Stimulated activated CD8-positive, alpha-beta memory T cell treated with anti-CD3 and anti-CD28 coated beads, Interleukin-12 subunit alpha, Interleukin-12 subunit beta, amount 100 ng/mL, for 1 hour (primary cell): ENCODE data around the gene GK2.

Experiments
- DNase-seq: peaks from one replicate; pipeline ENCODE4 v3.0.0-alpha.2; 2020; ENCODE audit warnings: low read depth

Gene GK2

DNA sequence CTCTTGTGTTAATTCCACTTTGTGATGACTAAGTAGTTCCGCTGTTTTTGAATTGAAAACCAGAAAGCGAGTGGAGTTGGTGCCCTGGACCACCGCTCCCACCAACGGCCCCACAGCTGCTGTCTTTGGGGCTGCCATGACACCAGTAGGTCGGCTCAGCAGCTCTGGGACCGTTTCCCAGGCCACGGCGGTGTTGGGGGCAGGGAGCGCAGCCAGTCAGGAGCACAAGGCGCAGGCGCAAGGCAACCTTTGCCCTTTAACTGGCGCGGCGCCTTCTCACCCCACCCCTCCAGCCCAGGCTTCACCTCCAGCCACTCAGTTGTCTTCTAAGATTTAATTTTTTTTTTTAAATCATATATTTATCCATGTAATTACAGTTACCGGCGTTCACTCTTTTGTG, at the start of gene GK2:
Gene GK2 (minus strand): TSS at position 166 of the 400 bp plus-strand sequence. CDS start 28 bp downstream, at position 138.
- DNase-seq, result no peak

DNA sequence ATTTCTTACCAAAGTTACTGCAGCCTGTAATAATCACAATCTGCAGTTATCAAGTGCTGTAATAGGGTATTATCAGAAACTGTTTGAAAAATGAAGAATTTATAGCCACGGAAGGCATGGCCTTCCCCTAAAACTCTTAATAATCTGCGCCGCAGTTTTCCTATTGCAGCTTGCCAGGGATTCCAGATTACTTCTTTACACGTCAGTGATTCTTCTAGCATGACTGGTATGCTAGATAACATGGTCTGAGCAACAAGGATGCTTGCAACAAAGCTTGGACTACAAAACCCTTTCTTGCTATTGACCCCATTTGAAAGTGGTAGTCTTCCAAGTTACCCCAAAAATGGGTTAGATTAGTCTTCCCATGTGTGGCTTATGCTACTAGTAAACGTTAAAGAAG, 47.2 kb upstream of the GK2 start:
- DNase-seq, result no peak

DNA sequence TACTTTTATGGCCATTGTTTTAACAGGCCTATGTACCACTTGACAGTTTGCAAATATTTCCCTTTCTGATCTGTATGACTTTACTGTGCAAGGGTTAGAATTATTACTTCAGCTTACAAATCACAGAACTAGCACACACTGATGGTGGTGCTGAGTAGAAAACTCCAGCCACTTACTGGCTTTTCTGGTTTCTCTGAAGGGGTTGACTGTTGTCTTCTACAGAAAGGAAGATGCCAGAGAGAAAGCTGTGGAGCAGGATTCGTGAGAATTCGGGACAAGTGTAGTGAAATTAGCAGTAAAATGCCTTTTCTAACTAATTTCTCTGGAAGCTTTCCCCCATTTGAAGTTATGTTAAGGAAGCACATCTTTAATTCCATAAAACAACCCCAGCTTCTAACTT, 46.6 kb upstream of the GK2 start:
- no peak for DNase-seq

DNA sequence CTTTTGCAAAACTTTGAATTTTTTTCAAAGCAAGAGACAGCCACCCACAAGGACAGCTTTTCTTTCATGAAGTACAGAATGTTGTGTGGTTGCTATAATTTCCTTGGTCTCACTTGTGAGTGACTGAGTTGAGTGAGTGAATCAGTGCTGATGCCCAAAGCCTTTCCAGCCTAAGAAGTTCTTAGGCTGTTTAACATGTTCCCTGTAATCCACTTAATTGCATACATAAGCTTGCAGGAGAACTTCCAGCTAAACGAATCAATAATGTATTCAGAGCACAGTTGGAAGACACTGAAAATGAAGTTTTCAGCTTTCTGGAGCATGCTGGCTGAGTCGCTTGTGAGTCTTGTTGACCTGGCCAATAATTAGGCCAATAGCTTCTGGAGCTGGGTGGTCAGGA, 42.0 kb upstream of the GK2 start:
- no peak for DNase-seq

DNA sequence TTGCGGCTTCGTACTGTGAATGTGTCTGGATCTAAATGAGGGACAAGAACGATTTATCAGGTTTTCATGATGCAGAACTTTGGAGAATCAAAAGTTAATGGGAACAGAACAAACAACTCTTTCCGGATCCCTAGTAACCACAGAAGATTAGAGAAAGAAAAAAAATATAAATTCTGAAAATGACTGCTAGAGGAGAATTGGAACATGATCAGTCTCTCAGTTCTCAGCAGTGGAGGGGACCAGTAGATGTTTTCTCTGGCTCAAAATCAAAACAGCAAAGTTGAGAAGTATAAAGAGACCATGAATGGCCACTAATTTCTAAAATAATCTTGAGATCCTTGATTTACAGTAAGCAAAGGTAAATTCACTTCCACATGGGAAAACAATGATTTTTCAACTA, 38.1 kb upstream of the GK2 start:
- no peak for DNase-seq

DNA sequence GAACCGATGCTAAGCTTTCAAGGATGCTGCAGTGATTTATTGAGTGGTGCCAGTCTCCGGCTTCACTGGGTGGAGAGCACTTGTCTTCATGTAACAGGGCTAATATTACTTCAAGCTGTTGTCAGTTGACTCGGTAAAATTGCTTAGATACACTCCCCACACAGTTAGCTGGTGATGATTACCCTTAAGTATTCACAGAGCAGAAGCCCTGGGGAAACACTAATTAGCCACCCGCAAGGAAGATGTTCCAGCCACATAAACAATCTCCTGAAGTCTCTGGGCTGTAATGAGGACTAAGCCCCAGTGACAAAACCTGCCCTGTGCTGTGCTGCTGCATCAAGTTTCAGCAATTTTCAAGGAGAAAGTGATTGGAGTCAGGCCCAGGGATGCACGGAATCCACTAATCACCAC, 37.3 kb upstream of the GK2 start:
- DNase-seq, result no peak

DNA sequence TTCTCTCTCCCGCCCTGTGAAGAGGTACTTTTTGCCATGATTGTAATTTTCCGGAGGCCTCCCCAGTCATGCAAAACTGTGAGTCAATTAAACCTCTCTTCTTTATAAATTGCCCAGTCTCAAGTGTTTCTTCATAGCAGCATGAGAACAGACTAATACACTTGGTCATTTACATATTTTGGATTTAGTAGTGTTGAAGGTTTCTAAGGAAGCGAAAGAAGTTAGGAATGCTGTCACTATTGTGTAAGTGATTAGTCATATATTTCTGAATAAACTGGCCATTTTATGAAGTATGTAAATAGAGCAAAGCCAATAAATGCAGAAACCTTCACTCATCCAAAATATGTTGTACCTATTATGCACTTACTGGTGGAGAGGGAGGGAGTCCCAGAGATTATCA, 34.4 kb upstream of the GK2 start:
- no peak for DNase-seq

DNA sequence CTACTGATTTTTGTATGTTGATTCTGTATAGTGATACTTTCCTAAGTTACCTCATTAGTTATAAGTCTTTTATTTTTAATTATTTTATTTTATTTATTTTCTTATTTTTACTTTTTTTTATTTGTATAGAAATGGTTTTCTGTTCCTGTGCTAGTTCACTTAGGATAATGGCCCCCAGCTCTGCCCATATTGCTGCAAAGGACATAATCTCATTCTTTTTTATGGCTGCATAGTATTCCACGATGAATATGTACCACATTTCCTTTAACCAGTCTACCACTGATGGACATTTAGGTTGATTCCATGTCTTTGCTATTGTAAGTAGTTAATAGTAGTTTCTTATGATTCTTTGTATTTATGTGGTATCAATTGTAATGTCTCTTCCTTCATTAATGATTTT, 31.5 kb upstream of the GK2 start:
- no peak for DNase-seq

DNA sequence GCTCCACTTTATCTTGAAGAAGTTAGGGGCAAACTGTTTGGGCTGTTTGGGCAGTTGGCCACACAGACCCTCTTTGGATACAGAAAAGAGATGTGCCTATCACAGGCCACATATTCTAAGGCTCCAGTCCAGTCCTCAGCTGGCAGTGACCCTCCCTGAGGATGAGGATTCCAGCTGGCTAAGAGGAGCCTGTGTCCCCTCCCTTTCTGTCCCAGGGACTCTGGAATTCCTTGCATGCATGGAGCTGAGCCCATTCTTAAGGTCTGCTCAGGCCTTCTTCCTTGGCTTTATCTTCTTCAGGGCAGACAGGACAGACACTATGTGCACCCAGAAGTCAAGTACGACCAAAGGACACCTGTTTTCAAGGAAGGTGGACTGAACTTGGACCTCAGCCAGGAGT, 23.8 kb upstream of the GK2 start:
- no peak for DNase-seq

DNA sequence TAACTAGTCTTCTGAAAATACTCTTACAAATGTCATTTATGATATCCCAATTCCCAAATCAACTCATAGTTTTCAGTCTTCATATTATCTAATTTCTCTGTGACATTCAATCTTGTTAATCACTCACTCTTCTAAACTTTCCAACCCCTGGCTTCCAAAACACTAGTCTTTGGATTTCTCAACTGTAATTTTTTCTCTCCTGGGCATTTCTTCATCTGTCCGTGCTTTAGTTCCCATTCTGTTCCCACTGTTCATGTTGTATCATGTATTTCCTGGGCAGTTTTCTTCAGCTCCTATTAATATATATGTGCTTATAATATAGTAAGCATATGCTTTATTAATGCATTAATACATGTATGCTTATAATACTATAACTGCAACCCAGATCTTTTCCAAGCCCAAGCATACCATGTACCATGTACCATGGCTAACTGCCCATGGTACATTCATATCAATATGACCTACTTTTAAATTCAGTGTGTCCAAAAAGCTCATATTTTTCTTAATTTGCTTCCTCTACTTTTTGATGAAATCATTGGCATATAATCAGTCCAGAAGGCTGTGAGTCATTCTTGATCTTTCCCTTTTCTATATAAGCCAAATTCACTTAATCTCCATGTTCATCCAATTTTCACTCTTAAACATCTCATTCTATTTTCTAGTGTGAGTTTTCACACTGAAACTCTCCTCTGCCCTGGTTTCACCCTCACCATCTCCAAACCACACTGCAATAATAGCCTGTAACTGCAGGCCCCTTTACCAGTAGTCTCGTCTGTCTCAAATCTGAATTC, 21.3 kb upstream of the GK2 start:
- DNase-seq, result no peak

DNA sequence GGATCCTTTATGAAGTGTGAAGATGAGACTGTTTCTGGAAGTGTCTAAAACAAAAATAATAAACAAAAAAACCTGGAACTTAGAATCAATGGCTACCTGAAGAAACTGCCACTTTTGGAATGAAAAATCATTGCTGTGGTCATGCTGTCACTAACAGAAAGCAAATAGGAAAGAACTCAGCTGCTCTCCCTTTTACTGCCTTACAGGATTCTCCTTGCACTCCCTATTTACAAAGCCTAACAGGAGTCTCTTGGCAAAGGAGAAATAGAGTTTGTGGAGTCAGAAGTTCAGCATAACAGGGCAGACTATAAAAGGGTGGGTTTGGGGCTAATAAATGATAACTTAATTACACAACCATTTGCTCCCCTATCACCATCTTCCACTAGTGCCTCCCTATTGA, 19.0 kb upstream of the GK2 start:
- DNase-seq, result no peak

DNA sequence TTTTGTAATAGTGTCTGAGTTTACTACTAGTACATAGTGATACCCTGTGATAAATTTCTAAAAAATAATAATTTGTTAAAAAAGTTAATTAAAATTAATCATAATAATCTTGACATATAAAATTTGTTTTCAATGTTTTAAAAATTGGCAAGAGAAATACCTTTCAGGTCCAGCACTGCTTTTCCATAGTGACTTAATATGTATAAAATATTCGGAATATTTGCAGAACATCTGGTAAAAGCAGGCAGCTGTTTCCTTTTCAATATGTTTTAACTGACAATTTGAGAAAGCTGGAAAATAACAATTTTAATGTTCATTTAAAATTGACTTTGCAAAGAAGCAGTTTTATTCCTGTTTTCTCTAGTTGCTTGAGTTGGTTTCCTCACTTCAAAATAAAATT, 17.6 kb upstream of the GK2 start:
- no peak for DNase-seq

DNA sequence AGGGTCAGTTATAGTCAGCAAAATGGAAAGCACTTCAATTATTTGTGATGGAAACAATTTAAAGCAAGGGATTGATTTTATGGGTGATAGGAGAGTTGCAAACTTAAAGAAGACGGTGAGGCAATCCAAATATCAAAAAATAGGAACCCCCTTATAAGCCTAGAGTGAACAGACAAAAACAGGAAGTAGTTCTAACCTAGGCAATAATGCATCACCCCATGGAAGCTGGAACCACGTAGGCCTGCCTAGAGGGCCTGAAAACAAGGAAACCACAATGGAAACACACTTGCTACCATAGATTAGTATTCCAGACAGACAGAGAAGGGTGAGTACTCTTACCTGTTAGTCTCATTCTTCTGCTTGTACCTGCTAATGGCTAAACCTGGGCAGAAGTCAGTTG, 13.5 kb upstream of the GK2 start:
- DNase-seq, result no peak

DNA sequence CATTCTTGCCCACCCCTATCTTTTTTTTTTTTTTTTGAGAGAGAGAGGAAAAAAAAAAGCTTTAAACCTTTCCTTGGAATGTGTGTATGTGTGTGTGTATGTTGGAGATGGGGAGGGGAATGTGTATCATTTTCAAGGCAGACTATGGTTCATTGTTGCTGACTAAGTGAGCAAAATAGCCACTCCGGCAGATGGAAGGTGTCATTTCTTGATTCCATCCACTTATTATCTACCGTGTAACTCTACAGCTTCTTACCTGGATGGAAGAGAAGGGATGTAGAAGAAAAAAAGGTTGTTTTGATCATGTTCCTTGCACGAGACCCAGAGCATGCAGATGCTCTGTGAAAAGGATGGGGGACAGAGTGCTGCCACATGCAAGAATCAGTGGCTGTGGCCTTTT, 5.9 kb upstream of the GK2 start:
- no peak for DNase-seq

DNA sequence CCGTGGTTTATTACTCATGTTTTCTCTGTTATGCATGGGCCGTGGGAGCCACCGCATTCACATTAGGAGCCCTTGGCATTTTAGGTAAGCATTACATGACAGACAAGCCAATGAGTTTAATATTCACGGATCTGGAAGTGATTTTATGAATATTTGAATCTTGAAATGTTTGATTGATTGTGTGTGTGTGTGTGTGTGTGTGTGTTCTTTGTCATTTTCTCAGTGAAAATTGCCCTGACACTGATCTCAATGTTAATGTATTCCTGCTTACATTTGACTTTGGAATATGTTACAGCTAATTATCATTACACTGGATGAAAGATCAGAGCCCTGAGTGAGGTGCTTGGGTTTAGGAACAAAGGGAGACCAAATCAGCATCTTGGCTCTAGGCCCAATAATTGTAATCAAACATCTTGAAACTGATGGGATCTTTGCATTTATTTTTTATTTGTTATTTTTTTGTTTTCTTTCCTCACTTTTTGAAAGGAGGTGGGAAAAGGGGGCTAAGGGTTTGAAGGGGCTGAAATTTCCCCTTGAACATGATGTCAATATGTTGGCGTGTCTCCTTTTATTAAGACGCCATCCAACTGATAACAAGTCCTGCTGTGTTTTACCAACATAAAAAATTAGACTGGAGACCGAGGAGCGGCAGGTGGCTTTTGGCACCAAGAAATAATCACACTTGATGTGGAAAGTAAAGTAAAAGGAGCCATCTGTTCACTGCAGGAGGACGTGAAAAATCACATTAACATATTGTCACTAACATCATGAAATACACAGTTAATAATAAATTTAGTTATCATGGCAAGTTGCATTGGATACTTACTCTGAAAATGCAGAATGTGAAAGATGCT, 5.2 kb upstream of the GK2 start:
- no peak for DNase-seq

DNA sequence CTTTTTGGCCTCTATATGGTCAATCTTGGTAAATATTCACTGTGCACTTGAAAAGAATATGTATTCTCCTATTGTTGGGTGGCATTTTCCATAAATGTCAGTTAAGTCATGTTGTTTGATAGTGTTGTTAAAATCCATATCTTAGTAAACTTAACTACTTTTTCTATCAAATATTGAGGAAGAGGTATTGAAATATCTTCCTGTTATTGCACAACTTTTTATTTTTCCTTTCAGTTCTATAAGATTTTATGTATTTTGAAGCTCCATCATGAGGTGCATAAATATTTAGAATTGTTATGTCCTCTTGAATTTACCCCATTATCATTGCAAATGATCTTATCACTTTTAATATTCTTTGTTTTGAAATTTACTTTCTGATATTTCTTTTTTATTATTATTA, 3.4 kb downstream of the GK2 start:
- DNase-seq, result no peak

DNA sequence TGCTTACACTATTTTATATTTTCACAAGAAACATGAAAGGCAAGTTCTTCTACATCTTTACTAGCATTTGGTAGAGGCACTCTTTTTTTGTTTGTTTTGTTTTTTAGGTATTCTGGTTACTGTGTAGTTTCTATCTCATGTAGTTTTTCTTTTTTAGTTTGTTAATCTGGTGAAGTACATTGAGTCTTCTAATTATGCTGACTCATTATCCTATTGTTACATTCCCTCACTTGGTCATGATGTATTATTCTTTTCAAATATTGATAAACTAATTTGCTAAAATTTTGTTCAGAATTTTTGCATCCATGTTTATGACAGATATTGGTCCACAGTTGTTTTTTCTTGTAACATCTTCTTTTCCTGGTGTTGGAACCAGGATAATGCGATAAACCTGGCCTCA, 4.7 kb downstream of the GK2 start:
- DNase-seq, result no peak

DNA sequence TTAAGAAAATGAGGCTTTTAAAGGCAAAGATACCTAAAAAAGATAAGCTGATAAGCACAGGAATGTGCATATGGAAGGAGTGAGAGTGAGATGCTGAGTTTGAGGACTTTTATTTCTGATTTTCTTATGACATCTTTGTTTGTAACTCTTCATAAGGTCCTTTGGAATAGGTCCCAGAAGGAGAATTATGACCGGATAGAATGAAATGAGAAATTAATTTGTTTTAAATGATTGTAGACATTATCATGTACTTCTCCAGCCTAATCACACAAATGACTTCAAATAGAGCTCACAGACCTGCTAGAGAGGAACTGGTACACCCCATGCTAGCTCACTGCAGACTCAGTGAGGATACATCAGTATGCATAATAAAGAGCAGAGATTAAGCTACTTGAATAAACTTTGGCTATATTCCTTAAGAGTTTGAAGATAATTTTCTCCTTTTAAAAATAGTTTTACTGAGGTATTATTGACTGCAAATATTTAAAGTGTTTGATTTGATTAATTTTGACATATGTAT, 5.6 kb downstream of the GK2 start:
- no peak for DNase-seq

DNA sequence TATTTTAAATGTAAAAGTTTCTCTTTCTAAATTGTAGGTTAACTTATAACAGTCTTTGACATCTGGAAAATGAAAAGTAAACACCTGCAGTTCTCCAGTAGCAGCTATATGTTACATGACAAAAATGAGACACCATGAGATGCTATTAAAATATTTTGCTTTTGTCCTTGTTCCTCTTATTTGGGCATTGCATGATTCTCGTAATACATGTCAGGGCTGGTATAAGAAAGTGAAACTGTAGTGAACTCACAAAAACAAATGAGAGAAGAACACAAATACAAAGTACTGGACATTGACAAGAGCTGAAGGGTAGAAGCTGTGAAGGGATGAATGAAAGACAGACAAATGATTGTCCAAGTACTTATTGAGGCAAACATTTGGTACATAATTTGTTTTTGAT, 9.0 kb downstream of the GK2 start:
- no peak for DNase-seq

DNA sequence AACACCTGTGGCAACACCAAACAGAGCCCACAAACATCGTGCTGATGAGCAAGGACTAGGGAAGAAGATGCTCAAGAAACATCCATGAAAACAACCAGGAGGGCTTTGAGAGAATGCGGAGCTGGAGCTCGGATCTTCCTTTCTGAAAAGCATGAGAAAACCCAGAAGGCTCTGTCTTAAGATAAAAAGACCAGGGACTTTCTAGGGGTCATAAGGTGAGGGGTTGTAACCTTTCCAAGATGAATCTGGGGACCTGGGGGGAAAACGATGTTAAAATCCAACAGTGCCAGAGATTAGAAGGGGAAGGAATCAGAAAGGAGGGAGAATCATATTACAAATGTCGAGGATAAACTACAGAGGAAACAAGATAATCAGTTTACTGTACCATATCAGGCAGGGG, 10.1 kb downstream of the GK2 start:
- no peak for DNase-seq

DNA sequence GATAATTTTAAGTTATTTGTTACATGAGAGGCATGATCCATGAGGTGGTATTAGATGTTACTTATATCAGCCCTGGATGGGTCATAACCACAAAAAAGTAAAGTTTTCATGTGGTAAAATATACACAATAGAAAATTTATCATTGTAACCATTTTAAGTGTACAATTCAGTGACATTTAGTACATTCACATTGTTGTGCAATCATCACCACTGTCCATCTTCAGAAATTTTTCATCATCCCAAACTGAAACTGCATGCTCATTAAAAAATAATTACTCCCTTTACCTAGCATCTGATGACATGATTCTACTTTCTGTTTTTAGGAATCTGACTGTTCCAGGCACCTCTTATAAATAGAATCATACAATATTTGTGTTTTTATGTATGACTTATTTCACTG, 11.2 kb downstream of the GK2 start:
- no peak for DNase-seq

DNA sequence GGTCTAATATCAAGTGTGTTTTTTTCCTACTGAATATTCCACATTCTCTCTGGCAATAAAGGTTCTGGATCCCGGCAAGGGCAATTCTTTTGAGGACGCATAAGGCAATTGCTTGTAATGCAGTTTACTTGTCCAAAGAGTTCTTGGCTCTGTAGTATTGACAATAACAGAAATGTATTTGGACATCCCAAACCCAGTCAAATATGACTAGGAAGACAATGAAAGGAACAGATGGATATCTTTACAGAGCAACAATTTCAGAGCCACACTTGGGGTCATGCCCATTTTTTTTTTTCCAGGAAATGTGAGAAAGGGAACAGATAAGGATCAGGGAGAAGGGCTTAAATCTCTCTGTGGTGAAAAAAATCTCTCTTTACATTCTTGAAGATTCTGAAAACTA, 12.2 kb downstream of the GK2 start:
- DNase-seq, result no peak

DNA sequence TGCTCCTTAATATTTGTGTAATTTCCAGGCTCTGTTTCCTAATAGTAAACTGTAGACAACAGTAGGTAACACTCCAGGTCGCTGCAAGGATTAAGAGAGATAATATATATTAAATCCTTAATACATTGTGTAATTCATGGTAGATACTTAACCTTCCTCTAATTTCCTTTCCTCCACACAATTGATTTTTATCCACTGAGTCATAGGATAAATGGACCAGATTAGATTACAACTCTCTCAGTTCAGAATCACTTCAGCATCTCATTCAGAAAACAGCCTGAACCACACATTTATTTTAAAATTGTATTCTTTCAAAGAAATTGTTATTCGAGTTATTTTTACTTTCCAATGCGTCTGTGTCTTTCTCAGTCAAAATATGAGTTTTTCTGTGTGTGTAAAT, 17.1 kb downstream of the GK2 start:
- no peak for DNase-seq
